WI38 (cell line): ENCODE results near the gene TSPAN18.

Experiments used
- H3K4me3 ChIP-seq: 2 replicates; pipeline ENCODE4 v1.5.1; 2011; ENCODE audit warnings: low read depth, mild to moderate bottlenecking, control low read depth, low read length
- CTCF ChIP-seq: IDR thresholded peaks from 2 replicates; pipeline ENCODE4 v1.5.1; 2012; ENCODE audit warnings: low read depth, mild to moderate bottlenecking, control low read depth, low read length

TSPAN18 gene

GRCh38 chr11:44726283-44727113 is at the start of gene TSPAN18:
Gene TSPAN18 (plus strand): TSS chr11:44726962. CDS start chr11:44906417, 179,455 bp downstream.
- H3K4me3 ChIP-seq = 0 out of 2 replicates have a peak within 1 kb of the TSS, but pooled peaks have one; percentile 0

GRCh38 chr11:44680982-44681597 is 45.7 kb upstream of the TSPAN18 start:
- no peak for TF ChIP-seq CTCF
- no peak overlapping the region for H3K4me3 ChIP-seq

More at GRCh38 chr11:44726283-44727113, at the start of gene TSPAN18:
- TF ChIP-seq CTCF = no peak

- no peak overlapping the region for H3K4me3 ChIP-seq
- TF ChIP-seq CTCF = no peak
Observed at GRCh38 chr11:44681698-44682097, 45.1 kb upstream of the TSPAN18 start.

GRCh38 chr11:44684859-44685281 is 41.9 kb upstream of the TSPAN18 start:
- no peak overlapping the region for H3K4me3 ChIP-seq
- no peak for TF ChIP-seq CTCF

- H3K4me3 ChIP-seq = no peak overlapping the region
Observed at GRCh38 chr11:44687388-44687787, 39.4 kb upstream of the TSPAN18 start.

GRCh38 chr11:44689265-44689664 is 37.5 kb upstream of the TSPAN18 start:
- no peak for TF ChIP-seq CTCF
- no peak overlapping the region for H3K4me3 ChIP-seq

More at GRCh38 chr11:44687388-44687787, 39.4 kb upstream of the TSPAN18 start:
- TF ChIP-seq CTCF = no peak

- TF ChIP-seq CTCF = no peak
- H3K4me3 ChIP-seq = no peak overlapping the region
Observed at GRCh38 chr11:44690651-44691050, 36.1 kb upstream of the TSPAN18 start.
